Measurements from ENCODE around the gene PLCB1.

Gene PLCB1

GRCh38 chr20:8654486-8654885, 522.4 kb downstream of the PLCB1 start:
- no peak for TF ChIP-seq FOXP2 (optimal IDR thresholded peaks at IDR 0.05; ENCODE audit: borderline replicate concordance, extremely low read depth, extremely low read length, insufficient read depth)
- no peak for TF ChIP-seq REST (IDR thresholded peaks at IDR 0.05; ENCODE audit: insufficient read depth in 1 of 2, low read depth in 2 of 2, low read length in 2 of 2)
- no peak for TF ChIP-seq POLR2AphosphoS5 (IDR thresholded peaks at IDR 0.05; ENCODE audit: low read depth, low read length)
- no peak for TF ChIP-seq SIN3A (IDR thresholded peaks at IDR 0.05; ENCODE audit: borderline replicate concordance, insufficient read depth, low read length)
- TF ChIP-seq TAF1 (IDR thresholded peaks at IDR 0.05; ENCODE audit: borderline replicate concordance, insufficient read depth, low read length): no peak

- TF ChIP-seq REST (IDR thresholded peaks at IDR 0.05; ENCODE audit: insufficient read depth in 1 of 2, low read depth in 2 of 2, low read length in 2 of 2): no peak
- no peak for TF ChIP-seq POLR2AphosphoS5 (IDR thresholded peaks at IDR 0.05; ENCODE audit: low read depth, low read length)
- TF ChIP-seq TAF1 (IDR thresholded peaks at IDR 0.05; ENCODE audit: borderline replicate concordance, insufficient read depth, low read length): no peak
- TF ChIP-seq FOXP2 (optimal IDR thresholded peaks at IDR 0.05; ENCODE audit: borderline replicate concordance, extremely low read depth, extremely low read length, insufficient read depth): no peak
- no peak for TF ChIP-seq SIN3A (IDR thresholded peaks at IDR 0.05; ENCODE audit: borderline replicate concordance, insufficient read depth, low read length)
Measured at GRCh38 chr20:8656335-8656734, 524.3 kb downstream of the PLCB1 start.

GRCh38 chr20:8657664-8658063, 525.6 kb downstream of the PLCB1 start:
- TF ChIP-seq TAF1 (IDR thresholded peaks at IDR 0.05; ENCODE audit: borderline replicate concordance, insufficient read depth, low read length) (no peak), SIN3A (IDR thresholded peaks at IDR 0.05; ENCODE audit: borderline replicate concordance, insufficient read depth, low read length) (no peak), FOXP2 (optimal IDR thresholded peaks at IDR 0.05; ENCODE audit: borderline replicate concordance, extremely low read depth, extremely low read length, insufficient read depth) (no peak), POLR2AphosphoS5 (IDR thresholded peaks at IDR 0.05; ENCODE audit: low read depth, low read length) (no peak), REST (IDR thresholded peaks at IDR 0.05; ENCODE audit: insufficient read depth in 1 of 2, low read depth in 2 of 2, low read length in 2 of 2) (no peak)

GRCh38 chr20:8658103-8658502, 526.0 kb downstream of the PLCB1 start:
- TF ChIP-seq TAF1 (IDR thresholded peaks at IDR 0.05; ENCODE audit: borderline replicate concordance, insufficient read depth, low read length) (no peak), SIN3A (IDR thresholded peaks at IDR 0.05; ENCODE audit: borderline replicate concordance, insufficient read depth, low read length) (no peak), POLR2AphosphoS5 (IDR thresholded peaks at IDR 0.05; ENCODE audit: low read depth, low read length) (no peak), REST (IDR thresholded peaks at IDR 0.05; ENCODE audit: insufficient read depth in 1 of 2, low read depth in 2 of 2, low read length in 2 of 2) (no peak), FOXP2 (optimal IDR thresholded peaks at IDR 0.05; ENCODE audit: borderline replicate concordance, extremely low read depth, extremely low read length, insufficient read depth) (no peak)
